GM19193 (cell line): ENCODE results near the gene CRACDL.

Source experiments
- POLR2A ChIP-seq: IDR thresholded peaks from 4 replicates; pipeline ENCODE4 v1.6.1; 2011; ENCODE audit not compliant: insufficient read depth, insufficient read length; ENCODE audit errors: extremely low read depth

CRACDL gene

DNA sequence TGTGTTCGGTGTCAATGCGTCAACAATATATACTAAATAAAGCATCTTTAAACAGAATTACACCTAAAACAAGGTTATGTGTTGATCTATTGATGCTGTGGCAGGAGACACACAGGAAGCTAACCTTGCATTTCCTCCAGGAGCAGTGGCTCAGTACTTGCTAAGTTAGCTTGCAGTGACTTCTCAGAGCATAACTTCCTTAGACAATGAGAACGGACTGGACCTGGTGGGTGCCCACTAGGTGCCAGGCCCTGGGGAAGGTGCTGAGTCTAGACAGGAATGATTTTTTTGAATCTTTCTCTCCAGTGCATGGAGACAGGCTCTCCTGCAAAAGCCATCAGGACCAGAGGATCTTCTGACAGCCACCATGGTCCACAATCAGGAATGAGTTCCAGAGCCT, 131.3 kb downstream of the CRACDL start:
- no peak for TF ChIP-seq POLR2A

- no peak for TF ChIP-seq POLR2A
These were observed 131.8 kb downstream of the CRACDL start for GRCh38 chr2:98804265-98804650.

- no peak for TF ChIP-seq POLR2A
These were observed 132.4 kb downstream of the CRACDL start for GRCh38 chr2:98803405-98804264.

GRCh38 chr2:98802344-98802743, 133.7 kb downstream of the CRACDL start:
- TF ChIP-seq POLR2A = no peak

- no peak for TF ChIP-seq POLR2A
These were observed 134.1 kb downstream of the CRACDL start for GRCh38 chr2:98801921-98802321.

DNA sequence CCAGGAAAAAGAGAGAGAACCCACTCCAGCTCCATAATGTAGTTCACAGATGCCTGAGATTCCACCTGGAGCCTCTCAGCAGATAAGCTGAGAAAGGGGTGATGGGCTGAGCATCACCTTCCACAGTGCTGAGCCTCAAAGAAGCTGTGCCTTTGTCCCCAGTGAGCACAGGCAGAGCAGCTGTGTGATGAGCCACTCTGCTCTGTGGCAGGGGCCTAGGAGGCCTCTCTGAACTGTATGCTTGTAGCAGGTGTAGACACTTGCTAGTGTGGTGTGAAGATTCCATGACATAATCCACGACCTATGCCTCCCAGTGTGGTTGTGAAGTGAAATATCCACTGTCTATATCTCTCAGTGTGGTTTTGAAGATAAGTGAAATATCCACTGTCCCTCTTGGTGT, 134.7 kb downstream of the CRACDL start:
- no peak for TF ChIP-seq POLR2A

DNA sequence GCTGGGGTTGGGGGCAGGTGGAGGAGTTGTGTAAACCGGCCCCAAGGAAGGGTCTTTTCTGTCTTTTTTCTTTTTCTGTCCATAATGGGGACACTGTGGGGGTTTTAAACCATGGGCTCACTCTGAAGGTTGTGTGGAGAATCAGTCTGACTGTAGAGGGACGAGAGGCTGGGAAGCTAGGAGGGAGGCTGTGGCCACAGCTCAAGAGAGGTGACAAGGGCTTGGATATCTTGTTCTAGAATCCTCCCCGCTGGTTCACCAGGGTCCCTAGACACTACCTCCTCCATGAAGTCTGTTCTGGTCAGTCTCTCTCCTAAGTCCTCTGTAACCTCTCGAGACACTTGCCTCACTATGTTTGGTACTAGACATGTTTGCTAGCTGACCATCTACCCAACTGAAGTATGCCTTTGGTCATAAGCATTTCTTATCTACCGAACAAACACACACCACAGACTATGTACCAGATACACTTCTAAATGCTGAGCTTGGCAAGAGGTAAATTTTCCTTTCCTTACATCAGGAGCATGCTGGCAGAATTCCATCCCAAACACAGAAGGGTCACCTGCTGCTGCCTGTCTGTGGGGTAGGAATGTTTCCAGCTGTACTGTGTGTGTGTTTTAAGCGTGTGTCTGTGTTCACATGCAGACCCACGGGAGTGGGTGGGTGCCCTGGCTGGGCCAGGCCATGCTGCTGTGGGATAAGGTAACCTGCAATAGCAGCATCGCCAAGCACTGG, 135.5 kb downstream of the CRACDL start:
- no peak for TF ChIP-seq POLR2A

DNA sequence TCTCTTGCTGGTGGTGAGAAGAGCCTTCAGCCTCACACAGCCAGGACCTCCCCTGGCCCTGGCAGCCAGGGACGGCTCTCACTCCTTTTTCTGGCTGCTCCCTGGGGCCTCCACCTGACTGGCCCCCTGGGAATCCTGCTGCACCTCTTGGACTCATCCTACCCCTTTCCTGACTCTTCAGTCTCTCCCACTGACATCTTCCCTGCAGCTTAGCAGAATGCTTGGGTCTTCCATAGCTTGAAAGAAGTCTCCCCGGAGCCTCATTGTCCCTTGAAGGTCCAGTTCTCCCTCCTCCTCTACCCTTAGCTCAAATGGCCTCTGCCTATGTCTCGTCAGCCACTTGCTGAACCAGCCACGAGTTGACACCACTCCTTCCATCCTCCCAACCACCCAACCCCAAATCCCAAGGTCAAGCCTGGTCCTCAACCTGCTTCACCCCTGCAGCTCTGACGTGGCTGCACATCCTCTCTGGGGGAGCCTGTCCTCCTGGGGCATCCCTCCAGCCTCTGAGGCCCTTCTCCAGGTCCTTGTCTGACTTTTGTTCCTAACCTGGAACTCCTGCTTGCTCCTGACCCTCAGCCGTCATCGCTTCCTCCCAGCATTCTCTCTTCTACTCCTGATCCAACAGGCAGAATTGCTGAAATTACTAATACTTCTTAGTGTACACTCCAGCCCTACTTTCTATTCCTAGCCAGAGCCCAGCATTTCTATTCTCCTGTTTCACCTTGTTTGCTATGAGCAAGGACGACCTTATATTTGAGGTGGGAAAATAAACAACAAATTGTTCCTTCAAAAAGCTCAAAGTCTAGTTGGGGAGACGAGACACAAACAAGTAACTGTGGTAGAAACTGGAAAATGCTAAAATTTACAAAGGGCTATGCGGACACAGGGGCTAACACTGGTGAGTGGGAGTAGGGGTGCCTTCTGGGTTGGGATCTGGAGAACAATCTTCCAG, 136.4 kb downstream of the CRACDL start:
- no peak for TF ChIP-seq POLR2A

DNA sequence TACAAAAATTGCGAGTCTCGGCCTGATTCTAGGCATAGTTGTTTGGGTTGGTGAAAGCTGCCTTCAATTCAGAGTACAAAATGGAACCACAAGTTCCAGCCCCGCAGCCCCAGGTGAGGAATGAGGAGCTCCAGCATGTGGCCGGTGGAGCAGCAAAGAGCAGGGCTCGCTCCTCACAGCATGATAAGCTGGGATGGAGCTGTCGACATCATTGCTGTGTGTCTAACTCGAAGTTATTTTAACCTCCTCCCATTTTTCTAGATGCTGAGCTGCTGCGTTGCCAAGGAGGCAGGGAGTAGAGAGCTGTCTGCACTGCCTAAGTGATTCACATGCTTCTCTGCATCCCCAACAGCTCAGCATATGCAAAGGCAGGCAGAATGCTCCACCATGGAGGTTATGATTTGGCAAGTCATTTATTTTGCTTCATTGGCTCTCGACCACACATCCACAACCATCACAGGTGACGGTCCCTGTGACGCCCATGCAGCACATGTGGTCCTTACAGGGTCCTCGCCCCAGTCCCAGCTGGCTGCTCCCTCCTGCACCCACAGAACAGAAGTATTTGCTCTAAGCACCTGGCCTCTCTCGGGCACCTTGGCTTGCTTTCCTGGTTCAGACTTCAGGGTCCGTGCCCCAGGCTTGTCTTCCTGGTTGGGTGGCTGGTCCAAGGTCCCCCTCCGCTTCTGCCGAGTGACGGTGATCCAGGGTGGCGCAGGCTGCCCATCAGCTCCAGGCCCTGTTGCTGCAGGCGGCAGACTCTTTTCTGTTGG, 139.1 kb downstream of the CRACDL start:
- no peak for TF ChIP-seq POLR2A

- TF ChIP-seq POLR2A = no peak
These were observed 139.9 kb downstream of the CRACDL start for GRCh38 chr2:98795891-98796676.

DNA sequence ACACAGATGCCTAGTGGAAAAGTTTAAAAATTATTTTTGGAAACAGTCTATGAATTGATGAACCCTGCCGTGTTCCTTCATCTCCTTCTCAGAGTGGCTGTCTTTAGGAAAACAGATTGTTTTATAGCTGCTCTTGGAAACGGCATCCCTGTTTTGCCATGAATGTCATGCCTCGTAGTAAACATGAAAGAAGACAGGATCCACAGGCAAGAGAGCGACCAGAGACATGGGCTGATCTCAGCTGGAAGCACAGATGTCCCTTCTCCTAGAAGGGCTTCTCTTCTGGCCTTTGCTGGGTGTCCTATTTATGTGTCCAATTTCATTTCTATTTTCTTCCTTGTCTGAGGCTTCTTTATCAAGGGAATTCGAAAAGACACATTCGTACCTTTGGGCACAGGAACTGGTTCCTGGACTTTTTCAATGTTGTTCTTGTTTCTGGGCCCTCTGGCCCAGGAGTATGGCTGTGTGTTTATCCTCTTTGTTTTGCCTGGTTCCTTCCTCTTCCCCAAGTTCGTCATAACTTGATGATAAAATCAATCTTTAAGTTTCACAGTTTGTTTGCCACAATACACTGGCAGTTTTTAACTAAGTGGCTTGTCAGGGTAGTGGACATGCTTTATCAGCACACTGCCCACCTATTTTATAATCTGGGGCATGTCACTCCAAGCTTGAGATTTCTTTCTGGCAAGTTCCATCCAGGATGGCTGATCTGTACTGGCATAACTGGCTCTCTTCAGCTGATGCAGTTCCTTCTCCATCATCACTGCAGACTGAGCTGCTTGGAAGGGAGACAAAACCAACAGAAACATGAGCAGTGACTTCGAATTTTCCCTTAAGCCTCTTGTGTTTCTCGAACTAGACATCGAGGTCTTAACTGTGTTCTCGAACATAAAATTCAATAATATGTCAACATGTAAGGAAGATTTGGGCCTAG, 141.9 kb downstream of the CRACDL start:
- TF ChIP-seq POLR2A = no peak

DNA sequence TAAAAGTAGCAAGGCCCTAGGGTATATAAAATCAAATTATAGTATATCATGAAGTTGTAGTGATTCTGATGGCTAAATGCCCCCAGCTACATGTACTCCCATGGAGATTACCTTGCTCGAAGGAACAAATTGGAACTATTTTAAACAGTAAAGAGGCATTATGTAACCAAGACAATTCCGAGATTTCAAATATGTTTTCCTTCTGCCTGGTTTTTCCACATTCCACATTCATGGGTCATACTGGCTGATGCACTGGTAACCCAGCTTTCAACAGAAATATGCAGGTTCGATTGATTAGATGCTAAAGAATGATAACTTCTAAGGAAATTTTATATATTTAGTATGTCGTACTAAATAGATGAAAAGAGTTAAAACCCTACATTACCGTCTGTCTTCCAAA, 142.8 kb downstream of the CRACDL start:
- no peak for TF ChIP-seq POLR2A
